NCI-H2171 (cell line): ENCODE data around the gene ANK3.
"Not testable (repeated sequence)": the region's sequence is repeated elsewhere in the genome, so short reads cannot be mapped to it uniquely, and the experiment has no call there.

ENCODE experiments used
- DNase-seq: peaks from one replicate; lab custom pipeline; 2025; lab: John Stamatoyannopoulos, UW

The ANK3 gene

DNA sequence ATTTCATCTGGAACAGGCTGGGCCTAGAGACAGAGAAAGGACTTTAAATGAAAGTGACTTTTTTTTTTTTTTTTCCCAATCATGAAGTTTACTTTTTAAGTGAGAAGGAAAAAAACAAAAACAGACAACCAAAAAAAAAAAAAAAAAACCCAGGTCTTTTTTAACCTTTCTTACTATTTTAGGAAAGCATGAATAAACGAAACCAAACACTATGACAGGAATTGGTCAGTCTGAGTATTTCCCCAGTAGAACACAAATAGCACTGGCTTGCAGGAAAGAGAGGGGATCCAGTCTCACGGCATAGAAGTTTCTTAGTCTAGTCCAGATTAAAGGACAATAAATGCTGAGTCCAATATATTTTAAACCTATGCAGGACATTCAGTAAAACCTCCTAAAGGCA, 302.8 kb downstream of the ANK3 start:
- no peak for DNase-seq

DNA sequence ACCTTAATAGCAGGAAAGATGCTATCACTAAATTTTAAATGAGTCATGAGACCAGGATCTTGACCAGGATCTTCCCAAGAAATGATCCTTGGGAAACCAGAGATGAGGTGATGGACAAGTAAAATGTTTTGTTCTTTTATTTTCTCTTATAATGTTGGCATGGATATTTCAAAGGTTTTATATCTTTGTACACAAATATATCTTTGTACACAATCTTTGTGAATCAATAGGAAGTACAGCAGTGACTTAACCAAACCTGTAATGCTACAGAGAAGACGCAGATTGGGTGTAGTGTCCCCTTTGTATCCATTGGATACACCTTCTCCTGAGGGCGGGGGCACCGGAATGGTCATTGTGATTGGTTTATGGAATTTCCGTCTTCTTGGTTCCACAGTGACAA, 303.3 kb downstream of the ANK3 start:
- no peak for DNase-seq

DNA sequence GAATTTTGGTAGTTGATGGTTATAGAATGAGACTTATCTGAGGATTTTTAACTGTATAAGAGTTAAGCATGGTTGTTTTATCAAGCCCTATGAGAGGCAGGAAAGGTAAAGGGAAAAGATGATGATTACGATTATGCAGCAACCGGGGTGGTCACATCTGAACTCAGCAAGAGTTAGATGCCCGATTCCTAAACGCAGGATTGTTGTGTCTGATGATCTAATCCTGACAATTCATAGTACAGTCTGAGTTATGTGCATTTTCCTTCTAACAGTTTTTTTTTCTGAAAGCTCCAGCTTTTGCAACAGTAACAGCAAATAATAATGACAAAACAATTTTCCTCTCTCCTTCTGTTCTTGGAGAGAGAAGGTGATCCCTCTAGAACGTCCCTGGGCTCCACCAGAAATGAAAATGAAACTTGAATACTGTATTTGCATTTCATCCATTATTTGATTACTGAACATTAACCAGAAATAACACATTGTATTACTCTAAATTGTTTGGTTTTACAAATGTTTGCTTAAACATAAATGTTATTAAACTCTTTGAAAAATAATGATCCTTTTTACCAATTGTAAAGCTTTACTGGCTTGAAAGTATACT, 306.8 kb downstream of the ANK3 start:
- no peak for DNase-seq

DNA sequence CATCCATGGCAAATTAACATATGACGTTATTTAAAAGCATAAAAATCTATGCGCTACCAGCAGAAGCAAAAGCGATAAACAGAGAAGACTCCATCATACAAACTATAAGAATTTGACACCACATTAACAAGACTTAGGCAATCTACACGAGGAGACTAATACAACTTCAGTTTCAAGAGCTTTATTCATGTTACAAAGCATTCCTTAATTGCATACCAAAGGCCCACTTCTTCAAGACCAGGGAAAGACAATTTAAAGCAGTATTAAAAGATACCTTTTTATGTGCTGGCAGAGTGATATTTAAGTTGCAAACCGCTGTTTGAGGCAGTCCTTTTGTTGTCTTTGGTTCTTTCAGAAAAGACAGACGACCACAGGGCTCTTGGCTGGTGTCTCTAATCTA, 307.3 kb downstream of the ANK3 start:
- DNase-seq = no peak

DNA sequence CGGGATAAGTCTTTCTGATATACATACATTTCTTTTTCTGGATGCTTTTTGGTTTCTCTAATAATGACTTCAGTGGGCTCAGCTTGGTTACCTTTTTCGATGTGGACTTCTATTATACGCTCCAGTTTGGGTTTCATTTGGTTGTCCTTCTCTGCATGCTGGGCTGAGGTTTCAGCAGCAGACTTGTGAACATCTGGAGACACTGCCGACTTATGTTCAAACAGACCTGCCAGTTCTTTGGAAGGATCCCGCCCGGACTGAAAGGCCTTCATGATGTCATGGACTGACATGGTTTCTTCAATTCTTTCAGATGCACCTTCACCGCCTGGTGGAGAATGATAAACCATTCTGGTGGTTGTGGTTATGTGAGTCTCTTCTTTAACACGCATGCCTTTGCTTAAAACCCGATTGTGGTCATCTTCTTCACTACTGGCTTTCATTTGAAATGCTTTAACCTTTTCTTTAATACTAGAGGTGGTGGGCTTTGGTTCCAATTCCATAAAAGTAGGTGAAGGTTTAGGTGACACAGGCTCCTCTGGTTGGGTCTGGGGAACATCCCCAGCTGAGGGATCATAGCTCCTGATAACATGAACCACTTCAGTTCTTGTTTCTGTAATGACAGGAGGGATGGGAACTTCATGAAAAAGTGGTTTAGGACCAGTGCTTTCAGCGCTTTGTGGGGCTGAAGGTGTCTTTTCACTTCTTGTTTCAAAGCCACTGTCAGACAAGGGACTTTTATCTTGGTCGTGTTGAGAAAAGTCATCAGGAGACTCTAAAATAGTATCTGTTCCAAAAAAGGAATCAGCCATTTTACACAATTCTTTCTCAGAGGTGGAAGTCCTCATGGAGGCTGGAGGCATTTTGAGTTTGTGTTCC, 315.7 kb downstream of the ANK3 start:
- DNase-seq = no peak

DNA sequence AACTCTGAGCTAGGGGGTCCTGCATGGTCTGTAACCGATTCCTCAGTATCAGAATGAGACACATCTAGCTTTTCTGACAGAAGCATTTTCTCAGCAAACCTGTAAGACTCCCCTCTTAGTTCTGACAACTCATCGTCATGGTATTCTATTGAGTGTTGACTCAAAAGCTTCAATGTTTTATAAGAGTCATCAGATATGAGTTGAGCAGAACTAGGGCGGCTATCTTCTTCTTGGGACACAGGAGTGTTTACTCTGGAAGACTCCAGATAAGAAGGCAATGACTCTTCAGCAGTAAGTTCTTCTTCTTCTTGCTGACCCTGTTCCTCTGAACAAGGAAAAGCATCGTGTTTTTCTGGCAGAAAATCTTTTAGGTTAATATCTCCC, 316.3 kb downstream of the ANK3 start:
- no peak for DNase-seq

DNA sequence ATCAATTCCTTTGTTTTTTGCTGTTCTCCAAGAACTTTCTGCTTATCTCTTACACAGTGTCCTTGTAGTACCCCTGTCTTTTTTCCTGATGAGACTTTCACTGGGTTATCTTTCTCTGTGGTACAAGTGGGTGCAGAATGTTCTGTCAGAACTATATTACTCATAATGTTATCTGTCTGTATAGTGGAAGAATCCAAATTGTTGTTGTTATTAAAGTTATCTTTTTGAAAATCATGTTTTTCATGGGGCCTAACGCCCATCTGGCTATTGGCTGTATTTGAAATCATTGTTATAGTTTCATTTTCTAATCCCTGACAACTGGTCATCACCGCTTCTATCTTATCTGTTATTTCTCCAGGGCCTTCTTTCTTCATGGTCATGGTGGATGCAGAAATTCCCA, 320.4 kb downstream of the ANK3 start:
- no peak for DNase-seq

DNA sequence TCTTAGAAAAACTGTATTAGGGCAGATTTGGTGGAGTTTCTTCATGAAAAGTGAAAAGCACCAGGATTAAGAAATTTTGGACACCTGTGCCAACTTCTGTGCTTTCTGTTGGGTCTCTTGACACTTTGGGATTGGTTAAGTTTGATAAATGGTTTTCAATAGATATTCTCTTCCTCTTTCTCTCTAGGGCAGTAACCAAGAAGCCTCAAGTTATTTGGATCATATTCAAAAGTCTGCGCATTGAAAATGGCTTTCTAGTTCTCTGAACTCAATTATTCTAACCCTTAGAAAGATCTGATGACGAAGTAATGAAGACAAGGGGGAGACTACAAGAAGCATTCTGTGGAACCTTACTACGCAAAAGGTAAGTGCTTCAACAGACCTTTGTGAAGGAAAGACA, 339.3 kb downstream of the ANK3 start:
- no peak for DNase-seq

DNA sequence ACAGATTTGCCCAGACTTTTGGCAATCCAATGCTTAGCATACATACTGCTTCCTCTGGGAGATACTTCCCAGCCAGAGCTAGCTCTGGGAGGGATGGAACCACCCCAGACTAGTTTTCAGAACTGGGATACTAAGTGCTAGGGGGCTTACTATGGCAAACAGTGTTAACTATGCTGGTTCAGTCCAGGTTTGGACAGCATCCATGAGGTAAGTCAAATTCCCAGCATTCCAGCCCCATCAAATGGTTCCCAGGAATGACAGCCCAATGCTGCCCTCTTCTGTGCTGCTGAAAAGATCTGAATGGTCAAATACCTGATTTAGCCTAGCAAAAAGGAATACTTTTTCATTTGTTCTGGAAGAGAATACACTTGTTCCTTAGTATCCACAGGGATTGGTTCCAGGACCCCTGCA, 341.6 kb downstream of the ANK3 start:
- DNase-seq = no peak

DNA sequence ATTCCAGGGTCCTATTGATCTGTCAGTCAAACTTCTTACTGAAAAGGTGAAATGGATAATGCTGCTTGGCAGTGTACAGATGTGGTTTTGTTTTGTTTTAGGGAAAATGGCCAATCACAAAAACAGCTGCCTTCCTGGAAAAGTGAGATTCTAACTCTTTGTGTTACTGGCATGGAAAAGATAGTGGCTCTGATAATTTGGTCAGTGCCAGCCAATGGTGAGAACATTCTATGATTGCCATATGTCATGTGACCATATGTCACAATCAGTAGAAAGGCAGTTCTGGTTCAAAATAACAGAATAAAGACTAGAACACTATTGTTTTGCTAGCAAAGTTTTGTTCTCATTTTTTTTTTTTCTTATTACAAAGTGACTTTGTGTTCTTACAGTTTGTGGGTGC, 344.1 kb downstream of the ANK3 start:
- no peak for DNase-seq

DNA sequence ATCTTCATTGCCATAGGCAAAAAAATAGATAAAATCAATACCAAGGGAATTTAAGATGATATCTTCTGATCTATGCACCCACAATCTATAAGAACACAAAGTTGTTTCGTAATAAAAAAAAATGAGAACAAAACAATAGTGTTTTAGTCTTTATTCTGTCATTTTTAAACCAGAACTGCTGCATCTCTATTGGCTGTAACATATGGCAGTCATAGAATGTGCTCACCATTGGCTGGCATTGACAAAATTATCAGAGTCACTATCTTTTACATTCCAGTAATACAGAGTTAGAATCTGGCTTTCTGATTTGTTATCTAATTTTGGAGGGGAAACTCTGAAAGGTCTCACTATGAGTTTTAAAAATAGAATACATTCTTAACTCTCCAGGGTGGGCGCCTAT, 344.7 kb downstream of the ANK3 start:
- no peak for DNase-seq

DNA sequence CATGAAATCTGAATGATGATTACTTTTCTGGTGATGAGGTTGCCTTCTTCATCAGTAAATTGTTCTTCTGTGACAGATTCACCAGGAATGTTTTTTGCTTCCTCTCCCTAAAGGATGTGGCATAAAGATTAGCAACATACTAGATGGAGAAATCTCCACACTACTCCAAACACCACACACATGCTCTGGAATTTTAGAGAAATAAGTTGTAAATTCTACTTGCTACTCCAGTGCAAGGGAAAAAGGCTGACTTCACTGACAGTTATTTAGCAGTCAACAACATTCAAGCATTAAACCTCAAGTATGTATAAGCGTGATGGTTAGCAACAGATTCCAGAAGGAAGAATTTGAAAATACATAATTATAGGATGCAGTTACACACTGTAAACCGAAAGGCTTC, 345.4 kb downstream of the ANK3 start:
- no peak for DNase-seq

DNA sequence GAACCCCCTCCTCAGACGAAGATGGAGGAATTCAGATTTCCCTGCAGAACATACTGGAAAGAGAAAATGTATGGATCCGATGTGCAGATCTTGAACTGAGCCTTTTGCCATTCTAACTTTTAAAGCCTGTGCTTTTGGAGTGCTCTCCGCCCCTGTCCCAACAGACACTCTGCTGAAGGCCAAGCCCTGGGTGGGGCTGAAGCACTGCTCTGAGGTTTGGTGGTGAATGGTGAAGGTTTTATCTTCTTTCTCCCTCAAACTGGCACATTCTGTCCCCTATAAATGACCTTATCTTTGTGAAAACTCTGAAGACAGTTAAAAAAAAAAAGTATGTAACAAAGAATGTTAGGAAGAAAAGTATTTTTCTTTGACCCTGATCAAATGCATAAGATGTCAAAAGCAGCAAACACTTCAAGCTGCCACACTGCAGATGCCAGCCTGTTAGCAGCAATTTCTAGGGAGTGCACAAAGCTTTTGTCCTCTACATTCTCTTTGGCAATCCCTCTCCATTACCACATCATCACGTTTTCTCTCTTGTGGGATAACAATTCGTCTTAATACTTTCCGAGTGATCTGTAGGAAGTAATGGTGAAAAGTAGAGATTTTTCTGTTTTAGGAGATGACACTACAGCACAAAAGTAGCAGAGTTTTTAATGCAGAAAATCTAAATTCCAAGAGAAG, 346.0 kb downstream of the ANK3 start:
- DNase-seq = no peak

DNA sequence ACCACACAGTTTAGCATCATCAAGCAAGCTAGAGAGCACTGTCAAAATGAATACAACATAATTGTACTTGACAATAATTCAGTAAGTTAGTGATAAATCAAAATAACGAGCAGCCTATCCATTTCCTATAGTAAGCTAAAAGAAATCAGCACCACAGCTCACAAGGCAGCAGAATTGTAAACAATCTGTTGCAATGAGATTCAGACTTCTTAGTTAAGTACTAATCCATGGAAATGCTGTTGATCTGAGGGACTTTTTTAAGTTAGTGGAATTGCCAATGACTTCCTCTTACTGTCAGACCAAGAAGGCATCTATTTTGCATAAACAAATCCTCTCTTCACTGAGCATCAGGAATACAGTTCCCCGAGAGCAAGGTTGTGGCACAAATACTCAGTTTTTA, 346.8 kb downstream of the ANK3 start:
- no peak for DNase-seq

DNA sequence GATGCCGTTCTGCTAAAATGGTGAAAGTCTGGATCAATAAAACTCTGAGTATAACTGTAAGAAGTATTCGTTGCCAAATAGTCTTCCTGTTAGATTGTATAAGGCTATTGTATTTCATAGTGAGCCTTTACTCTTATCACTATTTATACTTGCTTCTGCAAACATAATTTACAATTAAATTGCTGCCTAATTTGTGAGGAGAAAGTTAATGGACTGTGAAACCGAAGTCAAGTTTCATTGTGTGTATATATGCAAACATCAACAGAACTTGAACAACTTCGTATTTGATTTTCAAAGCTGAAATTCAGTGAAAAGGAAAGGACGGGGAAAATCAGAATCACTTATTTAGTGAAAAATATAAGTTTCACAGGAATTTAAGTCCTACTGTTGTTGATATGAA, 347.4 kb downstream of the ANK3 start:
- no peak for DNase-seq

DNA sequence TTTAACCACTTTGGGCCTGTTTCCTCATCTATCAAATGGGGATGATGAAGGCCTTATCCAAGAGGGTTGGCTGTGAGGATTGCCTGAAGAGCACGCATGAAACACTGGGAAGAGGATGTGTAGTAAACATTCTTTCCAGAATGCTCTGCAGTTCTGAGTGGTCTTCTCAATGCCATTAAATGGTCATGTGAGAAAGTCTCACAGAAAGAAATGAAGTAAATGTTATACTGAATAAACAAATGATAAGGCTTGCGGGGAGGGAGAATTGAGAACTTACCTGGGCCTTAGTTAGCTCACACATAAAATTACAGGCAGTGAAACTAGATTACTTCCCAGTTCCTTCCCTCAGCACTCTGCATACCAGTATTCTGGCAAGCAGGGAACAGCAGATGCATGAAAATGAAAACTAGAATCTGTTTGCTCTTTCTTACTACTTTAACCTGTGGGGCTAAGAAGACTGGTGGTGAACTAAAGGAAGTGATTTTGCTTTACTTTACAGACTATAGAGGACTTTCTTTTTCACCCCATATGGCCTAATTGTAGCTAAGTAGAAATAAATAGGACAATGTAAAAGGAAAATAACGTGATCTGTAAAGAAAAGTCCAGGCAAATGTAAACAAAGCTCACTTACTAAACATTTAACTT, 348.1 kb downstream of the ANK3 start:
- DNase-seq = no peak

DNA sequence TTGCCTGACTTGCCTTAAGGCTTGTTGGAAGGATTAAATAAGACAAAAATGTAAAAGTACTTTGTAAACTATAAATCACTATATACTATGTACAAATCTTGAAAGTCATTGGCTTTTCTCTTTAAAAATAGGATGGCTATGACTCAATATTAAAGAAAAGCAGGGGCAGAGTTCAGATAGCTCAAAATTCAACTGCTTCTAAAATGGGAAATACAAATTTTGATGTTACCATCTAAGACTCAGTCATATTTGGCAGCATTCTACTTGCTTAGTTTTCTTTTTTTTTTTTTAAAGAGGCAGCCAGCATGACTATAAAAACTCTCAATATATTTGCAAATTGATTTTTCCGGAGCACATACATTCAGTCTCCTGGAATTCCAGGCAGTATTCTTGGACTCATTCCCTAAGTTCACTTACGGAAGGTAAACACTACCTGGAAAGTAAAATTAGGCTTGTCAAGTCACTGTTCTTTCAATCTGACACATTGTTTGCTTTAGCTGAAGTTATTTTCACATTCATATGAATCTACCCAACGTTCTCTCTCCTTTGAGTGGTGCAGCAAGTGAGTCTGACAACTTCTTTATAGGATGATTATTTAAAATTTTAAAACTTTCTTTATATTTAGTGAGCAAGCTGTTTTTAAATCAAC, 349.5 kb downstream of the ANK3 start:
- DNase-seq = no peak

DNA sequence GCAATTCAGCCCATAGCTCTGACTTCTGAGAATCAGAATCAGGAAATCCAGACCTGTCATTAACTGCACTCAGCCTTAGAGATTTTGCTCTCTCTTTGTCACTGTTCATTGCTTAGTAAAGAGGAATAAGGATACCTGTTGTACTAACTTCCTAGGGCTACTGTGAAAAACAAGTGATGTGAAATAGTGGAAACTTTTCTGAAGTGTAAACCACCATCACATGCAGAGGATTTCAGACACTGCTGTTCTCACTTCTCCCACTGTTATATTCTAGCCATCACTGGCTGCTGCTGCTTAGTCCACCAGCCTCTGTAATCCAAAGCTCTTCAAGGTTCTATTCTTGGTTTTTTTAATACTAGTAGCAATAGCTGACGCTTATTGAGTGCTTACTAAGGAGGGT, 353.7 kb downstream of the ANK3 start:
- DNase-seq = no peak

DNA sequence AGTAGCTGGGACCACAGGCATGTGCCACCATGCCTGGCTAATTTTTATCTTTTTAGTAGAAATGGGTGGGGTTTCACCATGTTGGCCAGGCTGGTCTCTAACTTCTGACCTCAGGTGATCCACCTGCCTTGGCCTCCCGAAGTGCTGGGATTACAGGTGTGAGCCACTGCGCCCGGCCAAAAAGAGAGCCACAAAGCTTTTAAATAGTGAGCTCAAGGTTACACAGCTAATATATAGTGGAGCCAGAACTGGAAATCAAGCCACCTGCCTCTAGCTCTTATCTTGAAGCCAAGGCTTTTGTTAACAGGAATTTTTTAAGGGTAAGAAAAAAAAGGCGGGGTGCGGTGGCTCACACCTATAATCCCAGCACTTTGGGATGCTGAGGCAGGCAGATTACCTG, 354.3 kb downstream of the ANK3 start:
- not testable (repeated sequence) for DNase-seq

DNA sequence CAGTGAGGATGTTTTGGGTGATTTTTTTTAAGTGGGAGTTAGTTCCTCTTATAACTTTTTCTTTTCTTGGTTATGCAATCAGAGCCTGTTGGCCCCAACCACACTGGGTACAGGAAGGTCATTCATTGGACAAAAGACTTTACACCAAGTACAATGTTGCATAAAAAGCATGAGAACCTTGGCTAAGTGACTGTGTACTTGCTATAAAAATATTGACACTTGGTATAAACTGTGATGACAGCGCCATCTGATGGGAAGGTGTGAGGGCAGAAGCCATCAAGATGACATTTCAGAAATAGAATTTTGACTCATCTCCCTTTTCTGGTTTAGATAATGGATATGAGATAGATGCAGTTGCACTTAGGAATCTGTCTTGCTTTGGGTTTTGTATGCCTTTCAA, 357.0 kb downstream of the ANK3 start:
- DNase-seq = no peak

DNA sequence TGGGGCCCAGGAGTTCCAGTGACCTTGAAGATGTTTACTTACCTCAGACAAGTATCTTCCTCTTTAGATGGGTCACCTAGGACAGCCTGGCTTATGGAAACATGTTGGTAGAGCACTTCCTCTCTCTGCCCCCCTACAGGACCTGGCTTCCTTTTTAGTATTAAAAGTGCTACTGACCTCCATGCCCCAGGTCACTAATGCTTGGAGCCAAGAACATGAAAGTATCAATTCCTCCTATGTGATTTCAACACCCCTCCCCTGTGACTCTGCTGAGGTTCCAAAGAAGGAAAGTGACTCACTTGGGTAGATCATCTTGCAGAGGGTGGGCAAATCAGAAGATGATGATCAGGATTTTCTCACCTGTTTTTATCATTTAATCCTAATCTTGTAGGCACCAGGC, 358.0 kb downstream of the ANK3 start:
- DNase-seq = no peak

DNA sequence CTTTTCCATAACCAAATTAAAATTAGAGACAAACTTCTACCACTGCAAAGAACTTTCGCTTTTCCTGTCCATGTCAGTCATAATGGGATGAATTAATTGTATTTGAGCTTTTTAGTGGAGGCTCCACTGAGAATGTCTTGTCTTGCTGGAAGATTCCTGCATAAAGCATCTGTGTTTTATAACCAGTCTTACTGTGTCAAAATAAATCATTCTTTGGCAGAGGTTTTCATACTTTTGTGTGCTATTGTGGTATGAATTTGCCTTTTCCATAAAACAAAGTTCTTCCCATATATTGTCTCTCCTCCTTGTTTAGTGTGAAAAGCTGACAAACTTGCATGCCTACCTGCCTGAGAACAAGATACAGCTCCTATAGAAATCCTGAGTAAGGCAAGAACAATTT, 358.5 kb downstream of the ANK3 start:
- no peak for DNase-seq
